Right hindlimb (tissue), 1 donor: Measurements from ENCODE around the gene IGF2.
"Not testable (repeated sequence)": the region's sequence is repeated elsewhere in the genome, so short reads cannot be mapped to it uniquely, and the experiment has no call there.

ENCODE experiments used
- DNase-seq: peaks from one replicate; pipeline ENCODE4 v3.0.0-alpha.2; 2018

The IGF2 gene

GRCh38 chr11:2136209-2136951, 2.8 kb downstream of the IGF2 start:
- DNase-seq: peak; percentile 37

GRCh38 chr11:2135648-2136201, 3.5 kb downstream of the IGF2 start:
- DNase-seq: peak; percentile 59

GRCh38 chr11:2135018-2135569, 4.1 kb downstream of the IGF2 start:
- DNase-seq: peak; percentile 25

GRCh38 chr11:2134022-2135010, 4.9 kb downstream of the IGF2 start:
- peak; percentile 35 for DNase-seq

GRCh38 chr11:2133241-2134021, 5.8 kb downstream of the IGF2 start:
- peak; percentile 21 for DNase-seq

GRCh38 chr11:2132874-2133240, 6.3 kb downstream of the IGF2 start:
- peak; percentile 33 for DNase-seq

GRCh38 chr11:2132246-2132645, 6.9 kb downstream of the IGF2 start:
- peak; percentile 18 for DNase-seq

- DNase-seq: peak; percentile 34
Observed at GRCh38 chr11:2131371-2132236, 7.6 kb downstream of the IGF2 start.

GRCh38 chr11:2130881-2131352, 8.3 kb downstream of the IGF2 start:
- DNase-seq: no peak

- peak; percentile 35 for DNase-seq
Observed at GRCh38 chr11:2129699-2130366, 9.4 kb downstream of the IGF2 start.

GRCh38 chr11:2129308-2129698, 9.9 kb downstream of the IGF2 start:
- peak; percentile 42 for DNase-seq

- DNase-seq: no peak
Observed at GRCh38 chr11:2128511-2129307, 10.5 kb downstream of the IGF2 start.

GRCh38 chr11:2128130-2128510, 11.1 kb downstream of the IGF2 start:
- peak; percentile 80 for DNase-seq

- peak; percentile 69 for DNase-seq
Observed at GRCh38 chr11:2127482-2128129, 11.6 kb downstream of the IGF2 start.

GRCh38 chr11:2126520-2127085, 12.6 kb downstream of the IGF2 start:
- no peak for DNase-seq

- not testable (repeated sequence) for DNase-seq
Observed at GRCh38 chr11:2124736-2125484, 14.3 kb downstream of the IGF2 start.

- no peak for DNase-seq
Observed at GRCh38 chr11:2123628-2123960, 15.6 kb downstream of the IGF2 start.
